22Rv1 (cell line): Measurements from ENCODE around the gene ITIH1.
A peak's percentile ranks its signal among the peaks of the same experiment; 100 is the strongest.

ENCODE experiments used
- H3K27ac ChIP-seq: fragments of 450-650 bp; 2 replicates; pipeline ENCODE4 v1.5.1; 2017
- ZFX ChIP-seq: fragments of 450-650 bp; IDR thresholded peaks from 2 replicates; pipeline ENCODE4 v1.6.1; 2017; ENCODE audit warnings: antibody characterized with exemption, borderline replicate concordance
- TF ChIP-seq, protein P1 (sequence below): fragments of 450-650 bp; IDR thresholded peaks from 2 replicates; pipeline ENCODE4 v1.5.1; 2017; ENCODE audit warnings: mild to moderate bottlenecking

Gene ITIH1

GRCh38 chr3:52788890-52789745, 11.7 kb downstream of the ITIH1 start:
- TF ChIP-seq ZFX = no peak
- TF ChIP-seq, protein P1, sequence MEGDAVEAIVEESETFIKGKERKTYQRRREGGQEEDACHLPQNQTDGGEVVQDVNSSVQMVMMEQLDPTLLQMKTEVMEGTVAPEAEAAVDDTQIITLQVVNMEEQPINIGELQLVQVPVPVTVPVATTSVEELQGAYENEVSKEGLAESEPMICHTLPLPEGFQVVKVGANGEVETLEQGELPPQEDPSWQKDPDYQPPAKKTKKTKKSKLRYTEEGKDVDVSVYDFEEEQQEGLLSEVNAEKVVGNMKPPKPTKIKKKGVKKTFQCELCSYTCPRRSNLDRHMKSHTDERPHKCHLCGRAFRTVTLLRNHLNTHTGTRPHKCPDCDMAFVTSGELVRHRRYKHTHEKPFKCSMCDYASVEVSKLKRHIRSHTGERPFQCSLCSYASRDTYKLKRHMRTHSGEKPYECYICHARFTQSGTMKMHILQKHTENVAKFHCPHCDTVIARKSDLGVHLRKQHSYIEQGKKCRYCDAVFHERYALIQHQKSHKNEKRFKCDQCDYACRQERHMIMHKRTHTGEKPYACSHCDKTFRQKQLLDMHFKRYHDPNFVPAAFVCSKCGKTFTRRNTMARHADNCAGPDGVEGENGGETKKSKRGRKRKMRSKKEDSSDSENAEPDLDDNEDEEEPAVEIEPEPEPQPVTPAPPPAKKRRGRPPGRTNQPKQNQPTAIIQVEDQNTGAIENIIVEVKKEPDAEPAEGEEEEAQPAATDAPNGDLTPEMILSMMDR = no peak
- no peak overlapping the region for H3K27ac ChIP-seq

- H3K27ac ChIP-seq = no peak overlapping the region
- TF ChIP-seq, protein P1 = no peak
- TF ChIP-seq ZFX = no peak
These were observed 12.3 kb downstream of the ITIH1 start for GRCh38 chr3:52789746-52790040.

DNA sequence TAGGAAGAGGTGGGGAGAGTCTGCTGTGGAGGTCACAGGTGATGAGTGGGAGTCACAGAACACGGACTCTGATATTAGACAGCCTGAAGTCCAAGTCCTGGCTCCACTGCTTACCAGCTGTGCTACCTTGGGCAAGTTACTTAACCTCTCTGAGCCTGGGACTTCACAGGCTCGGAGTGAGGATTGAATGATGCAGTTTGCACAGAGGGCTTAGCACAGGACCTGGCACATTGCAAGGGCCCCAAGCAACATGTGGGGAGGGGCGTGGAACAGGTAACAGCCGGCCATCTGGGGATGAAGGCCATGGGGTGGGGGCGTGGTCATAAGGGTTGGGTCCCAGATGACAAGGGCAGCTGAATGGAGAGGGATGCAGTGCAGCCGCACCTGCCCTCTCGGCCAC, 12.9 kb downstream of the ITIH1 start:
- H3K27ac ChIP-seq = no peak overlapping the region
- TF ChIP-seq ZFX = no peak
- TF ChIP-seq, protein P1 = no peak

GRCh38 chr3:52790741-52791140, 13.3 kb downstream of the ITIH1 start:
- H3K27ac ChIP-seq = no peak overlapping the region
- no peak for TF ChIP-seq ZFX
- TF ChIP-seq, protein P1 = no peak

GRCh38 chr3:52791366-52791765, 14.0 kb downstream of the ITIH1 start:
- H3K27ac ChIP-seq = no peak overlapping the region
- TF ChIP-seq, protein P1 = no peak
- no peak for TF ChIP-seq ZFX

- H3K27ac ChIP-seq = no peak overlapping the region
- no peak for TF ChIP-seq ZFX
- TF ChIP-seq, protein P1 = no peak
These were observed 14.5 kb downstream of the ITIH1 start for GRCh38 chr3:52791928-52792327.

DNA sequence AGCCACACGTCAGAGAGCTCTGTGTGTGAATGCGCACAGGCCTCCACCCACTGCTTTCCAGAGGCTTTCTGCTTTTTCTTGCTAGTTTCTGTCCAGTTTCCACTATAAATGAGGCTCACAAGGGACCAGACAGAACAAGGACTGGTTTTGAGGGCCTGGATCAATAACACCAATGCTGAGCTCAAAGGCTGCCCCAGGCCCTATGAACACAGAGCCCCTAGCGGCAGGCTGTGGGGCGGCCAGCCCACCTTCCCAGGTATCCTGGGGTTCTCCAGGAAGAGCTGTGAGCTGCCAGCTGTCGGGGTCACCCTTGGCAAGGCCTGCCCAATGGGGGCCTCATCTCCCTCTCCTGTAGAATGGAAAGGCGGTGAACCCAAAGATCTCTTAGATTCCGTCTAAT, 15.0 kb downstream of the ITIH1 start:
- TF ChIP-seq, protein P1 = peak; percentile 19; the same call in 1 of the 2 replicates
- no peak for TF ChIP-seq ZFX
- no peak overlapping the region for H3K27ac ChIP-seq
